HuH-7.5 (cell line): ENCODE data around the gene SDK1.

Source experiments
- DNase-seq: peaks from one replicate; pipeline ENCODE4 v3.0.0; 2011; ENCODE audit warnings: low spot score

The SDK1 gene

DNA sequence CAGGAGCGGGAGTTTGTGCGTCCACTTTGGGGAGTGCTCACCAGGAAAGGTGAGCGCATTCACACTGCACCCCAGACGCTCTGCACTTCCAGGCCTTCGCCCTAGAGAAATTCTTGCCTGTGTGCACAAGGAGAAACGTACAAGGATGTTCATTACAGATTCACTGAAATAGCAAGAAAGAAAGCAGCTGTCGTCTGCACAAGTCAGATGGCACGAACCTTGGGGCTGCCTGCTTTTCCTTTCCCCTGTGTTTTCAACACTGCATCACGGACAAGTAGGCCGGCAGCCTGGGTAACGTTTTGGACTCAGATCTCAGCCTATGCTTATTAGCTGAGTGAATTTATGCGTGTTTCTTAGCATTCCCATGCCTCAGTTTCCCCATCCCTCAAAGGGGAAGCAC is 834.2 kb downstream of the SDK1 start:
- DNase-seq = no peak

DNA sequence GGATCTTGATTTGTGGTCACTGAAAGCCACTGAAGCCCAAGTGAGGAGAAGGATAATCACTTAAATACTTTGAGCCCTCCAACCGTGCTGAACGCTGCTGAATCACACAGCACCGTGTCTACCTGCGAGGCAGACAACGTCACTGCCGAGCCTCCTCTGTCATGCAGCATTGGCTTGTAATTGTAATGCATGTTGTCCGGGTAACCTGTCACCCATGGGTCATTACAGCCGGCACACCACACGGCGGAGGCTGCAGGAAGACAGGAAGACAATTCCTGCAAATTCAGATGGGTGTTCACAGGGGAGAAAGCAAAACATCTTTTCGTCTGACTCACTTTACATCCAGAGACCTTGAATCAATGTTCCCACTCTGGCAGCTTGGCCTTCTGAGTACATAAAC is 835.0 kb downstream of the SDK1 start:
- DNase-seq = no peak

DNA sequence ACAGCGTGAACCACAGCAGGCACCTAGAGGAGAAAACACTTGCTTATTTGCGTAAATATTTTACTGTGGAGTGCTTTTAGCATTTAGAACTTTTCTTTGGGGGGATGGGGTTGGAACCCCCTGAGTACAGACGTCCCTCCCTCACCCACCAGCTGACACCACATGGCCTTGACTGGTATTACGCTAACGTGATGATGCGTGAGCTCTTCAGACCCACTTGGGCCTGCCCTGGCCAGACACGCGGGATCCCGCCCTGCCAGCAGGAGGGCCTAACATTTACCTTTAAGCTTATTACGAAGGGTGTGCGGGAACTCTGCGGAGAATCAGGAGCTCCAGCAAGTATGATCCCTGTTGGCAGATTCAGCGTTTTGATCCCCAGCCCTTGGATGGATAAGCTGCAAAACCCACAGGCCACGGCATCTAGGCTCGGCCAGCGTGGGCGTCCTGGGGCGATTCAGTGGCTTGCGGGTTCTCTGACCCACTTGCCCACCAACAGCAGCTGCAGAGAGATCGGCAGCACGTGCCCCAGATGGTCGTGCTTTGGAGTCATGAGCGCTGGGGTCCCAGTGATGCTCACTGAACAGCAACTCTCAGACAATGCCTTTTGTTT is 835.6 kb downstream of the SDK1 start:
- DNase-seq = no peak

- no peak for DNase-seq
These were observed 836.5 kb downstream of the SDK1 start for GRCh38 chr7:4137552-4137951.

- DNase-seq = no peak
These were observed 837.8 kb downstream of the SDK1 start for GRCh38 chr7:4138866-4139265.

GRCh38 chr7:4139656-4140625 is 838.9 kb downstream of the SDK1 start:
- no peak for DNase-seq

DNA sequence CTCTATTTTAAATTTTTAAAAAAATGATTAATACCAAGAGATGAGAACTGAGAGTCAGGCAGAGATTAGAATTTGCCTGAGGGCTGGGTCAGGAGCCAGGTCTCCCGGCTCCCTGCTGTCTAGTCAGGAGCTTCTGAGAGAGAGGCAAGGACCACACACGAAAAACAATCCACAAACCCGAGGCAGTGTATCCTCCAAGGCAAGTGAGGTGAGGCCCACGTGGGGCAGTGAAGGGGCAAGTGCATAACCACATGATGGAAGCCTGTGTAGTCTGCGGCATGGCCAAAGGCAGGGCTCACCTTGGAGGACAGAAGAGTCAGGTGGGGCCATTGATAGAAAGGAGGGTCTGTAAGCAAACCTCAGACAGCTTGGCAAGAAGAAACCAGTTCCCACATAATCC is 839.9 kb downstream of the SDK1 start:
- DNase-seq = no peak

- DNase-seq = no peak
These were observed 842.0 kb downstream of the SDK1 start for GRCh38 chr7:4143006-4143405.

GRCh38 chr7:4143511-4144171 is 842.6 kb downstream of the SDK1 start:
- DNase-seq = no peak

- no peak for DNase-seq
These were observed 843.2 kb downstream of the SDK1 start for GRCh38 chr7:4144172-4144701.

DNA sequence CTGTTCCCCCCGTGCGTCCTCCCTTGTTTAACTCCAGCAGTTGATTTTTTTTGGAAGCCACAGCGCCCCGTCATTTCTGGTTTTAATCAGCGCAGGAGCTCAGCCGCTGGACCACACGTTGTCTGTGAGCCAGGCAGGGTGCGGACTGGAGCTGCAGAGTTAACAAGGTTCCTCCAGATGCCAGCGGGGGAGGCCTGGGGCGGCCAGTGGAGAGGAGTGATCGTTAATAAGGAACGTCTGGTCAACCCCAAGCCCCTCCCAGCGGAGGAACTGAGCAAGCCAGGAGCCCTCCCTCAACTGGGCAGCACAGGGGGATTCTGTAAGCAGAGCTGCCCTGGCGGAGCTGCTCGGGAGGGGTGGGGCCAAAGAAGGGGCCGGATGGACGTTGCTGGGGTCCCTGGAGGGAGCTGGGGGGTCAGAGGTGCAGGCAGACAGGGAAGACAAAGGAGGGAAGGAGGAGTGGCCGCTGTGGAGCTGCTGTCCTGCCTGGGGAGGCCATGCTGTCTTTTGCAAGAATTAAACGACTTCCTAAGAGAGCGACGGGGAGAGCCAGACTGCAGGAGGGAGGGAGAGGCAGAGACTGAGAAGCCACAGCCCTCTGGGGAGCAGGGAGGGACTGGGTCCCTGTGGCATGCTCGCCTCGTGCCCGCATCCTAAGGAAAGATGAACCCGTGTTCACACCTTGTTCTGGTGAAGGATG is 843.9 kb downstream of the SDK1 start:
- no peak for DNase-seq

DNA sequence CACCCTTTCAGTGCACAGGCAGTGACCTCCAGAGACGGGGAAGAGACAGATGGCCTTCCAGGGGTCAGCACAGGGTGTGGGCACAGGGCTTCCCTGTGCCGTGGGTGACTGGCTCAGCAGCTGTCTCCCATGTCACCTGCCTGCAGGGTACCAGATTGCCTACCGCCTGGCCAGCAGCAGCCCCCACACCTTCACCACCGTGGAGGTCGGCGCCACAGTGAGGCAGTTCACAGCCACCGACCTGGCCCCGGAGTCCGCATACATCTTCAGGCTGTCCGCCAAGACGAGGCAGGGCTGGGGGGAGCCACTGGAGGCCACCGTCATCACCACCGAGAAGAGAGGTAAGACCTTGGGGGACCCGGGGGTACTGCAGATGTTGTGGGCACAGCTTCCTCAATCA is 844.5 kb downstream of the SDK1 start:
- DNase-seq = no peak

DNA sequence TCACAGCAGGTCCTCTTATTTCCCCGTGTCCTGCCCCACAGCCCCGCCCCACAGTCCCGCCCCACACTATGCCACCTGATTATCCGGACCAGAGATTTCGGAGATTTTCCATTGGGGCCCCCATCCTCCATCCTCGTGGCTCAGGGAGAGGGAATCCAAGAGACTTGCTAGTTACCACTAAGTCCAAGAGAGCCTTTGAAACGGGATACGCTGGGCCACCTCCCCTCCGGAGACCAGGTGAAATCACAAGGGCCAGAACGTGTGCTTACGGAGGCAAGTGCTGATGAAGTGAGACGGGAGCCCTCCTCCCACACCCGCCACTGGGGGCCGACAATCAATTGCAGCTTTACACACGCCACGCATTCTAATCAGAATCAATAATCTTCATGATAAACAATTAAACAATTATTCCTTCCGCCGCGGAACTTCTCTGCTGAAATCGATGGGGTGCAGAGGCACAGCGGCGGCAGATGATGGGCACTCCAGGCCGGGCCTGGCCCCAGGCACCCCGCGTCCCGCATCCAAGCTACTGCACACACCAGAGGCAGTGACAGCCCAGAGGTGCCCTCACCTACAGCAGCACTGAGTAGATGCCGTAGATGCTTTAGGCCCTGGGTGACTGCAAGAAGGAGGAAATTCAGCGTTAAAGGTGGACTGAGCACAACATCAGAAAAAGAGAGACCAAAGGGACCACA is 847.0 kb downstream of the SDK1 start:
- no peak for DNase-seq

- DNase-seq = no peak
These were observed 848.2 kb downstream of the SDK1 start for GRCh38 chr7:4149236-4149635.

DNA sequence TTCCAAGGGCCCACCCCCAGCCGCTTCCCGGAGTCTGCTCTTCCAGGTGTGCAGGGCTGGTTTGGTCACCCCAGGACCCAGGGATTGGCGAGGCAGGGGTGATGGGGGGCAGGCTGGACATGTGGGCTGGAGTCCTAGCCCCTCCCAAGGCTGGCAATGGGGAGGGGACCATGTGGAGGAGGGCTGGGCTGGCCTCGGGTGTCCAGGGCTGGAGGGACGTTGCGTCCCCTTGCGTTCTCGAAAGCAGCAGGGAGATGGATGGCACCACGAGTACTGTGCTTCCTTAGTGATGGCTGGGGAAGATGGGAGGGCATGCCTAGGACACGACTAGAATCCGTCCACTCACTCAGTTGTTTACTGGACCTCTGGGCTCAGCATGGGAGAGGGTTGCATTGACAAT is 848.6 kb downstream of the SDK1 start:
- no peak for DNase-seq

DNA sequence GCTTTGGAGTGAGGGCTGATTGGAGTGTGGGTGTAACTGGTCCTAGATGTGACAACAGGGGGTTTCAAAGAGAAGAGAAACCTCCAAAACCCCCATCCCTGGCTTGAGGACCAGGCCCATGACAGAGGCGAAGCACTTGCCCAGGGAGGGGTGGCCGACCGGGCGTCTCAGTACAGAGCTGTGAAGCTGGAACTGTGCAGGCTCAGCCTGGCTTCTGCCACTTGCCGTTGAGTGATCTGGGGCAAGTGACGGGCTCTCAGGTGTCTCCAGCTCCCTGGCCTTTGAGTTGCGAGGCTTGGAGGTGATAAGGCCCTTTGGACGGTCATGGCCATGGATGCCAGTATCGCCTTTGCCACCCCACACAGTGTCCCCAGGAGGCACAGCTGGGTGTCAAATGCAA is 849.7 kb downstream of the SDK1 start:
- DNase-seq = no peak

DNA sequence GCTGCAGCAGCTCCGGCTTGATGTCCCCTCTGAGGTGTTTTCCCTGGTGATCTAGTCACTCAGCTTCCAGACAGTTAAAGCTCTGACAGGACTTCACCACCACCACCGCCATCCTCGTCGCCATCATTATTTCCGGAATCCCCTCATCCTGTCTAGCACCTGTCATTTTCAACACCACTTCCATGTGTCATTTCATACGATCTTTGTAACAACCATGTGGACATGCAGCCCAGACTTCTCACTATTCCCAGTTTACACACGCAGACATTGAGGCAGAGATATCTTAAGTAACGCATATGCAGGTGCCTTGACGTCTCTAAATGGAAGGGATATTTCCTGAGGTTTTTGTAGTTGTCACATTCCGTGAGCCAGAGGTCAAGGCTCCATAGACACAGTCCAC is 850.5 kb downstream of the SDK1 start:
- DNase-seq = no peak

DNA sequence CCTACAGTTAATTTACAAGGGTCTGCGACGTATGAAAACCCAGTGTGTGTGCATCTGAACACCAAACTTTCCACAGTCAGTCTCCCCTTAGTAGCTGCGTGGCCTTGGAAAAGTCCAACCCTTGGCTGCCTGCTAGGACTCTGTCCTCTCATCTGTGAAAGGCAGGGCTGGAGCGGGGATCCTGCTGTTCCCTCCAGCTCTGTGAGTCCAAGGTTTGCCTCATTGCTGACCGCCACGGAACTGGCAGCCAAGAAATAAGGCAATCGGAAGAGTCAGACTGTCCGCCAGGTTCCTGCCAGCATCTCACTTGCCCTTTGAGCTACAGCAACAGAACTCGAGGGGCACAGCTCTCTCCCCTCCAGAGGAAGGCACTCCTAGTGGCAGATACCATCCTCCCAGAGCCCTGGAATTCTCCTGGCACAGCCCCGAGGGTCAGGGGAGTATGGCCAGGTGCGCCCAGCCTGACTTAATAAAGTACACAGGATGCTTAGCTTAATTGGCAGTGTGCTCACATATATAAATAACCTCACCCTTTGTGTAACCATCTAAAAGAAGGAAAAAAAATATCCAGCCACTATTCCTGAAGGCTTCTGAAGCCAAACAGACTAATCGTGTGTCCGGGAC is 851.0 kb downstream of the SDK1 start:
- DNase-seq = no peak

DNA sequence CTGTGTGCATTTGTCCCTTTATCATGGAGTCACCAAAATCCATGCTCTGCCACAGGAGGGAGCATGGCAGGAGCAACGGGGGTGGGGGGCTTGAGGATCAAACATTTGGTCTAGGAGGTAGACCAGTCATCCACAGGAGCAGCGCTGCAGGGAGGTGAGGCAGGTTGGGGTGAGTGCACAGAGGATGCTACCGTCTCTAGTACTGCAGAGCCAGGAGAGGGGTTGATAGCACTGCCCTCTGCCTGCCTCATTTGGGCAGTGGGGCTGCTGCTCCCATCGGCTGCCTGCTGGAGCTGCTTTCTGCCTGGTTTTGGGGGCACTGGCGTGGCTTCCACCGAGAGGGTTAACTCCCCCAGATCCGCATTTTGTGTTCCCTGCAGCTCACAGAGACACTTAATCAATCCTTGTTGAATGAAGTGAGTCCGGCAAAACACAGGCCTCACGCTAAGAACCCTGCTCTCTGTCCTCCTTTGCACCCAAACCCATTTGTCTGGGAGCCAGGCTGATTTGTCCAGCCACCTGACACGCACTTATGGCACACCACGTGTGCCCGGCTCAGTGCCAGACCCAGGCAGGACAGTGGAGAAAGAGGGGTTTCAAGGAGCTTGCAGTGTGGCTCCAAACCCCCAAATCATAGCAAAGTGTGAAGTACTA is 854.0 kb downstream of the SDK1 start:
- DNase-seq = no peak

GRCh38 chr7:4156190-4156589 is 855.1 kb downstream of the SDK1 start:
- no peak for DNase-seq

GRCh38 chr7:4157651-4158050 is 856.6 kb downstream of the SDK1 start:
- no peak for DNase-seq
